Osteocyte (in vitro differentiated cells): ENCODE measurements around the gene SMCO4. TPM values are rescaled to one million over a fixed set of nuclear protein-coding genes. Genes with fewer than 3 reads are reported as not detected.

Source experiments
- DNase-seq: peaks from one replicate; pipeline ENCODE4 v3.0.0; 2021; ENCODE audit warnings: mixed read lengths; ENCODE audit not compliant: unreplicated experiment; ENCODE audit errors: extremely low spot score
- H3K27ac Mint-ChIP-seq: one replicate; pipeline ENCODE4 v1.8.0; 2021; ENCODE audit warnings: mild to moderate bottlenecking, mixed read lengths; ENCODE audit not compliant: unreplicated experiment
- H3K27me3 Mint-ChIP-seq: one replicate; pipeline ENCODE4 v1.8.0; 2021; ENCODE audit warnings: mixed read lengths; ENCODE audit not compliant: unreplicated experiment
- H3K36me3 Mint-ChIP-seq: one replicate; pipeline ENCODE4 v1.8.0; 2021; ENCODE audit warnings: mixed read lengths; ENCODE audit not compliant: unreplicated experiment
- H3K4me1 Mint-ChIP-seq: one replicate; pipeline ENCODE4 v1.8.0; 2021; ENCODE audit warnings: mixed read lengths; ENCODE audit not compliant: unreplicated experiment
- H3K4me3 Mint-ChIP-seq: one replicate; pipeline ENCODE4 v1.8.0; 2021; ENCODE audit warnings: mild to moderate bottlenecking, moderate library complexity, mixed read lengths; ENCODE audit not compliant: unreplicated experiment
- H3K9me3 Mint-ChIP-seq: one replicate; pipeline ENCODE4 v1.8.0; 2021; ENCODE audit warnings: mixed read lengths; ENCODE audit not compliant: unreplicated experiment
- total RNA-seq: library from RNA; stranded (reverse); gene quantifications from 2 replicates; pipeline ENCODE4 v1.2.1, GENCODE V29; 2021
- TF ChIP-seq, protein P1 (sequence below): fragments of 200-600 bp; sonication (generic); IDR thresholded peaks from 2 replicates; pipeline ENCODE4 v1.5.0; 2021; ENCODE audit warnings: antibody characterized with exemption, mild to moderate bottlenecking, moderate library complexity

SMCO4 gene
- total RNA-seq, 1 donor from 2014 or later: 14.7 TPM

DNA sequence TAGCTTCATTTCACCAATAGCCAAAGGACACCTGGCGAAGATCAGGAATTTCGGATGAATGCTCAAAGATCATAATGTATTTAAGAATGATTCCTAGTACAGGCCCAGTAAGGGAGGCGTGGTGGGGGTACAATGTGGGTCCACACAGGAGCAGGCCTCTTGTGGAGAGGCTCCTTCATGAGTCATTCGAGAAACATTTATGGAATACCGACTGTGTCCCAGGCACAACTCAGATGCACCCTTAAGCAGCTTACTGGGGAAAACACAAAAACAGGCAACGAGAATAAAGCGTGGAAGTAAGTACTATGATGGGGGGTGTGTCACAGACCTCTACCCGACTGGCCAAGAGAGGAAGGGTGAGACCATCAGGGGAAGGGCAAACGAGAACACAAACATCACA is 44.5 kb downstream of the SMCO4 start:
- TF ChIP-seq, protein P1, sequence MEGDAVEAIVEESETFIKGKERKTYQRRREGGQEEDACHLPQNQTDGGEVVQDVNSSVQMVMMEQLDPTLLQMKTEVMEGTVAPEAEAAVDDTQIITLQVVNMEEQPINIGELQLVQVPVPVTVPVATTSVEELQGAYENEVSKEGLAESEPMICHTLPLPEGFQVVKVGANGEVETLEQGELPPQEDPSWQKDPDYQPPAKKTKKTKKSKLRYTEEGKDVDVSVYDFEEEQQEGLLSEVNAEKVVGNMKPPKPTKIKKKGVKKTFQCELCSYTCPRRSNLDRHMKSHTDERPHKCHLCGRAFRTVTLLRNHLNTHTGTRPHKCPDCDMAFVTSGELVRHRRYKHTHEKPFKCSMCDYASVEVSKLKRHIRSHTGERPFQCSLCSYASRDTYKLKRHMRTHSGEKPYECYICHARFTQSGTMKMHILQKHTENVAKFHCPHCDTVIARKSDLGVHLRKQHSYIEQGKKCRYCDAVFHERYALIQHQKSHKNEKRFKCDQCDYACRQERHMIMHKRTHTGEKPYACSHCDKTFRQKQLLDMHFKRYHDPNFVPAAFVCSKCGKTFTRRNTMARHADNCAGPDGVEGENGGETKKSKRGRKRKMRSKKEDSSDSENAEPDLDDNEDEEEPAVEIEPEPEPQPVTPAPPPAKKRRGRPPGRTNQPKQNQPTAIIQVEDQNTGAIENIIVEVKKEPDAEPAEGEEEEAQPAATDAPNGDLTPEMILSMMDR: no peak
- H3K27ac Mint-ChIP-seq: peak overlapping the region; percentile 18
- H3K27me3 Mint-ChIP-seq: no peaks in the 10 kb centered on the region
- H3K36me3 Mint-ChIP-seq: peaks cover 9% of the 10 kb centered on the region
- no peaks in the 10 kb centered on the region for H3K9me3 Mint-ChIP-seq
- no peak overlapping the region for H3K4me3 Mint-ChIP-seq
- no peak for DNase-seq
- peaks cover 46% of the 10 kb centered on the region for H3K4me1 Mint-ChIP-seq

DNA sequence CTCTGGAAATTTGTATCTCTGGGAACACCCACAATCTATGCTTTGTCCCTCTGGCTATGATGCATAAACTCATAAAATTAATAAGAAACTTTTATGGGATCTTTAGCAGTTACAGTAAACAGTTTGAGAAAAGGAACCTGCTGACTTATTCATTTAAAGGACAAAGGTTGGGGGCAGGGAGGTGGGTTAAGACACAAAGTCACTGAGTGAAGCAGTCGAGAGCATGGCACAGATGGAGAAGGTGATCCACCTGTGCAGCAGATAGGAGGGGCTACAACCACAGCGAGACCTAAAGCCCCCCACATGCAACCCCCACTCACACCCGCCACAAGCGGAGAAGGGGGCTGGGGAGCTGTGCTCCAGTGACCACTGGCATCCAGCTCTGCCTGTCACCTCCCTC is 45.0 kb downstream of the SMCO4 start:
- Mint-ChIP-seq H3K36me3 (peaks cover 13% of the 10 kb centered on the region), H3K27me3 (no peaks in the 10 kb centered on the region), H3K9me3 (no peaks in the 10 kb centered on the region), H3K4me1 (peaks cover 50% of the 10 kb centered on the region), H3K4me3 (no peak overlapping the region), H3K27ac (no peak overlapping the region)
- TF ChIP-seq, protein P1: no peak
- no peak for DNase-seq

GRCh38 chr11:93497596-93497995 is 45.6 kb downstream of the SMCO4 start:
- H3K4me3 Mint-ChIP-seq: no peak overlapping the region
- H3K27ac Mint-ChIP-seq: no peak overlapping the region
- no peaks in the 10 kb centered on the region for H3K9me3 Mint-ChIP-seq
- H3K36me3 Mint-ChIP-seq: peaks cover 13% of the 10 kb centered on the region
- peaks cover 50% of the 10 kb centered on the region for H3K4me1 Mint-ChIP-seq
- TF ChIP-seq, protein P1: no peak
- H3K27me3 Mint-ChIP-seq: no peaks in the 10 kb centered on the region
- DNase-seq: no peak

DNA sequence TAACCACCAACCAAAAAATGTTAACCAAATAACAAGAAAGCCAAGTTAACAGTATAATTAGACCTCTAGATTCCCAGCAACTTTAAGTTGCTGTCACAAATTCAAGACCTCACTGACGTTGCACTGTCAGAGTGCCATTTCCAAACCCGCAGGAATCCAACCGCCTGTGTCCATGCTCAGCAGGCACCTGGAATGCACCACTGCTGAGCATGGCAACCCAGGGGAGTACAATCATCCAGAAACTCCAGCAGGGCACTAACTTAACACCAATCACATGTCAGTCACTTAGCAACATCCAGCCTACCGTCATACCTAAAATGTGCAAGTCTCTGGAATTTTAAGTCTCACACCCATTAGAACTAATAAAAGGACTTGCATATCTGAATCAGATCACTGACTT is 48.8 kb downstream of the SMCO4 start:
- no peak for DNase-seq
- Mint-ChIP-seq H3K4me1 (peaks cover 45% of the 10 kb centered on the region), H3K9me3 (no peaks in the 10 kb centered on the region), H3K27ac (peak overlapping the region; percentile 74), H3K36me3 (peaks cover 10% of the 10 kb centered on the region), H3K27me3 (no peaks in the 10 kb centered on the region), H3K4me3 (no peak overlapping the region)
- TF ChIP-seq, protein P1: no peak

DNA sequence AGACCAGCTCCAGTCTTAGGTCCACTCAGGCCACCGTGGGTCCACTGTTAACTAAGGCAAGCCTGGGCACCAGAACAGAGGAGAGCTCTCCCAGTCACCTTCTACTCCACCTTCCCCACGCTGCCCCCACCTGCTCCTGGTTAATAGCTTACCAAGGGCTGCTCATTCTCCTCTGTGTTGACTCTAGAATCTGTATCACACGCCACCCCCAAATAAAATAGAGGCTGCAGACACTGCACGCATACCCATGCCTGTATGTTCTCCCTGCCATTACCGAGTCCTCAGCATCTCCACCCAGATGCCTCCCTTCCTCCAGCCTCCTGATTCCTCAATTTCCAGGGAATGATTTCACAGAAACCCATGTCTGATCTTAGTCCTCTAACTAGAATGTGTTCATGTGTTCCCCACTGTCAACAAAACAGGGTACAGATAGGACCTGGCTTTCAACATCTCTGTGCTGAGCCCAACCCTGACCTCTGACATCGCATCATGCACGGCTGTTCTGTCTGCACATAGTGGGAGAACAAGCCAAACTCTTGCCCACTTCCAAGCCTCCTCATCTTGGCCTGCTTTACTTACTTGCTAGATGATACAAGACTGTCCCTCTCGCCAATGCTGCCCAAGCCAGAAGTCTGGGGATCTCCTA is 49.8 kb downstream of the SMCO4 start:
- TF ChIP-seq, protein P1: no peak
- Mint-ChIP-seq H3K4me1 (peaks cover 36% of the 10 kb centered on the region), H3K27ac (no peak overlapping the region), H3K9me3 (no peaks in the 10 kb centered on the region), H3K36me3 (peaks cover 10% of the 10 kb centered on the region), H3K27me3 (no peaks in the 10 kb centered on the region), H3K4me3 (no peak overlapping the region)
- no peak for DNase-seq
